GM21515 (cell line): ENCODE measurements around the gene LRBA.

Experiments
- ATAC-seq: cut with Tn5 transposase; IDR thresholded peaks from one replicate; pipeline ENCODE4 v1.9.1; 2021; ENCODE audit not compliant: unreplicated experiment

Gene LRBA

DNA sequence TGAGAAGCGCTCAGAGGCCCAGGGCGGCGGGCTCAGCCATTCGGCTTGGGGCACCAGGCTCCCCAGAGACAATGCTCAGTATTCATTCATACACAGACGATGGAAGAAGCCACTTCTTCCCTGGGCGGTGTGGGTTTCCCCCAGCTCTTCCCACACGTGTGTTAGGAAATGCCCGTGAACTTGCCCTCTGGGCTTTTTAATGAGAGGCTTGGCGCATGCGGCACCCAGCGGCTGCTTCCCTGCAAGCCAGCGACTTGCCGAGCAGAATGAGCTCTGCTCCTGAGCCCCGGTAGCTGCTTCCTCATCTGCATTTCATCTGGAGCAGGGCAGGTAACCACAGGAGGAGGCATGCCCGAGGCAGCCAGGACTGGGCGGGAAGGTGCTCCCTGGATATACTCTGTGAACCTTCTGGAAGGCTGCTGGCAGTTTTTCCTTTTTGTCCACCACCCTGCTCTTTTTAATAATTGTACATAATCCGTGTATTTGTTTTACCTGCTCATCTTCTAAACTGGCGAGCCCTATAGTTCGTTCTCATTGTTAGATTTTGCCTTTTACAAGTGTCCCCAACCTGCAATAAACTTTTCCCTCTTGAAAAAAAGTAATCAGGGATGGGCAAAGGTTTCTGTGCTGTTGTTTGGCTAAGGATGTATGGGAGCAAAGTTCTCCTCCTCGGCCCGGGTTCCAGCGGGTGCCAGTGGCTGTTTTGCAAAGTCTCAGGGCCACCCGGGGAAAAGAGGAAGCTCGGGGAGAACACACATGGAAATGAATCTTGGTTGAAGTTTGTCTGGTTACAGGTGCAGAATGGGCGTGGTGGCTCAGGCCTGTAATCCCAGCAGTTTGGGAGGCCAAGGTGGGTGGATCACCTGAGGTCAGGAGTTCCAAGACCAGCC is 758.0 kb downstream of the LRBA start:
- ATAC-seq: no peak

DNA sequence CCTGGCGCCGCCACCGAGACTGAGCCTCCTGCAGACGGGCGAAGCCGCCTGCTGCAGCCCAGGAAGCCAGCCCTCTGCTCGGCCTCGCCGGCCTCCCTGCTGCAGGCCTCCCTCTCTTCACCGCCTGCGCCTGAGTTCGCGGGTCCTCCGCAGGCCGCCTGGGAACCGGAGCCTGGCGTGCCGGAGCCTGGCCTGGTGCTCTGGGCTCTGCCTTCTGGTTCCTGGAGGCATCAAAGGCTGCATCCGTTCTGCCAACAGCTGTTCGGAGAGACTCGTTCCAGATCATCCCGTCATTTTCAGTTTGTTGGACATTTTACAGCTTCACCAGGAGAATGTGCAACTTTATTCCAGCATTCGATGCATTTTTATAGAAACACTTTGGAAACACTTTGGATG is 758.9 kb downstream of the LRBA start:
- ATAC-seq: no peak

DNA sequence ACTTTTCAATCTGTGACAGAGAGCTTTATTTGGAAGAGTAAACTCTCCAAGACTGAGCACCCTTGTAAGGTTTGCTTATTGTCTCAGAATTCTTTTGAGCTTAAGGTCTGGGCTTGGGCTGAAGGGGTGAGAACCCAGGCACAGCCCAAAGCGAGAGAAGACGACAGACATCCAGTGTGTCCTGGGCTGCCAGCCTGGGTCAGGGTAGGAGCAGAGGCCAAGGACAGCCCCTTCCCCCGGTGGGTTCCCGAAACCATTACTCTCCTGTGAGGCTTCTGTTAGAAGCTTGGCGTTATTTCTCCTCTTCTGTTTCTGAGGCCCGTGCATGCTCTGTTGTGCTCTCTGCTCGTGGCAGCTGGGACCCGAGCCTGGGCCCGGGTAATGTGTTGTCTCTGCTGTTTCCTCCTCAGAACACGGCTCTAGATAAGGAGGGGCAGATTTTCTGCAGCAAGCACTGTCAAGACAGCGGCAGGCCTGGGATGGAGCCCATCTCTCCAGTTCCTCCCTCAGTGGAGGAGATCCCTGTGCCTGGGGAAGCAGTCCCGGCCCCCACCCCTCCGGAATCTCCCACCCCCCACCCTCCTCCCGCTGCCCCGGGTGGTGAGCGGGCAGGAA is 759.4 kb downstream of the LRBA start:
- ATAC-seq: no peak

DNA sequence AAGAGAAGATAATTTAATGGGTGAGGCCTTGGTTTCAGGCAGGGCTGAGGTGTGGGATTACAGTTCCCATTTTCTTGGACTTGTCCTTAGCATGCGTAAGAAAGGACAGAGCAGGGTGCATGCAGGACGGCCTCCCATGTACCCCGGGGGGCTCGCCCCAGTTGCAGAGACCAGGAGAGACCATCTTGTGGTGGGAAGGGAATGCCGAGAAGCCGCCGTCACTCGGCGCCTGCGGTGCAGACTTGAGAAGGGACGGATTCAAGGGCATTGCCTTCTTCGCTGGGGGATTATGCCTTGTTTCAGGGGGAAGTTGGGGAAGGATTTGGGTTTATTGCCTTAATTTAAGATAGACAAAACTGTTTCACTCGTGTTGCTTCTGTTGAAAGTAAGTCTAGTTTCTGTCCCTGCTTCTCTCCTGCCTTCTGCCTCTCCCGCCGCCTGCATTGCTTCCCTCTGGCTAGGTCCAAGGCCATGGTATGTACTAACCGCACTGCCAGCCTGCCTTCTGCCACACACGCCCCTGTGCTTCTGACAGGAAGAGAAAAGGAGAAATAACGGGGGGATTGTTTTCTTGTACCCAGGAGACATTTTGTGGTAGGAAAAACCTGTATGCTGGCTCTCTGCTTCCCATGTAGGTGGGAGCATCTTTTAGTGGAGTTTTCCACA is 761.0 kb downstream of the LRBA start:
- no peak for ATAC-seq

DNA sequence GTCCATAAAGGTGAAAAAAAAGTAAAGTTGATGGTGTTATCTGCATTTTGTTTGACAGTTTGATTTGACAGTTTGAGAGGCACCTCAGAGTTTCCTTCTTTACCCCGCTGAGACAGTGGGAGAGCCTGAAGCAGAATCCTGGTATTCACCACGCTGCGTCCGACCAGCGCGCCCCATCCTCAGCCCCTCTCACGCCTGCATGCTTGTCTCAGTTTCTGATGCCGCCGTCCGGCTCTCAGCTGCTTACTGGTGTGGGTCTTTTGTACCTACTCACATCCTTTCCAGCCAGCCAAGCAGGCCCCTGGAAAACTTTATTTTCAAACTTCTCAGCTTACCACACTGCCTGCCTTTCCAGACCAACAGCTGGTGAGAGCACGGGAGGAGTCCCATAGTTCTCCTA is 761.7 kb downstream of the LRBA start:
- ATAC-seq: no peak

DNA sequence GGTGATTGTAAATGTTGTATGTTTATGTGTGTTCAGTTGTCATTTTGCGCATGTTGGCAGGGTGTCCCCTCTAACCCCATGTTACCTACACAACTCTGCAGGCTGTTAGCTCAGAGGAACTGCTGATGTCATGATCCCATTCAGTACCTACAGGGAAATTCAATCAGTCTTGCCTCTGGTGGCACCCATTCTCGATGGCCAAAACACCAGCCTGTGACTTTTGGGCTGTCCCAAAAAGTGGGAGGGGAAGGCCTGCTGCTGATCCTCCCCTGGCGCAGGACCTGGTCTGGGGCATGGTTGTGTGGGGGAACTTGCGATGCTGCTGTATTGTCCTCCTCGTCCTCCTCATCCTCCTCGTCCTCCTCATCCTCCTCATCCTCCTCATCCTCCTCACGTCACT is 762.3 kb downstream of the LRBA start:
- no peak for ATAC-seq

DNA sequence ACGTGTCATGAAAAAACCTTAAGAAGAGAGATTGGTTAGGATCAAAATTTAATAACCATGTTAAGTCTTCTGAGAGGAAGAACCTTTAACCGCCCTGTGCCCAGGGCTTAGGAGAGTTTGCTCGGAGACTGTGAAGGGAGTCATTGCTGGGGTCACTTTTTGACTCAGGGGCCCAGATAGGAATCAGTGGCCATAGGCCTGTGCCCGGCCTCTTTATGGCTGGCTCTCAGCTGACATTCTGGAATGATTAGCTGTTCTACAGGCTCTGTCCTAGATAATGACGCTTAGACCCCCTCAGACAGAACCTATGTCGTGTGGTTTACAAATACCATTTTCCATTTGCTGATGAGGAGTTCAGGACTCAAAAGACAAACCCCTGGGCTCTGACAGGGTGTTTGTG is 762.8 kb downstream of the LRBA start:
- no peak for ATAC-seq

DNA sequence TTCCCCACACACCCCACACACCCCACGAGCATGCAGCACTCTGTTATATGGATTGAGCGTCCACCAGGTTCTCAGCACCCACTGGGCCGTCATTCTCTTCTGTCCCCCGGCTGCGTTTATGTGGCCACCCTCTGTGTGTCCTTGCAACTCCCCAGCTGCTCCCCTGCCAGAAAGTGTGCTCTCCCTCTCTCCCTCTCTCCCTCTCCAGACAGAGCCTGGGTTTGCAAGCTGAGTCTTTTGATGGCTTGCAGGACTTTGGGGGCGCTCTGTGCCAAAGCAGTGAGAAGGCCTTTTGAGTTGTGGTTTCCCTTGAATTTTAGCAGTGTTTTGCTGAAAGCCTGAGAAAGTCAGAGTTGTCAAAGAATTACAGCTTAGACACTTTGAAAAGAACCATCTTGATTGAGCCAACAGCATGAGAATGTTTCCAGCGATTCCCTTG is 763.3 kb downstream of the LRBA start:
- ATAC-seq: no peak

DNA sequence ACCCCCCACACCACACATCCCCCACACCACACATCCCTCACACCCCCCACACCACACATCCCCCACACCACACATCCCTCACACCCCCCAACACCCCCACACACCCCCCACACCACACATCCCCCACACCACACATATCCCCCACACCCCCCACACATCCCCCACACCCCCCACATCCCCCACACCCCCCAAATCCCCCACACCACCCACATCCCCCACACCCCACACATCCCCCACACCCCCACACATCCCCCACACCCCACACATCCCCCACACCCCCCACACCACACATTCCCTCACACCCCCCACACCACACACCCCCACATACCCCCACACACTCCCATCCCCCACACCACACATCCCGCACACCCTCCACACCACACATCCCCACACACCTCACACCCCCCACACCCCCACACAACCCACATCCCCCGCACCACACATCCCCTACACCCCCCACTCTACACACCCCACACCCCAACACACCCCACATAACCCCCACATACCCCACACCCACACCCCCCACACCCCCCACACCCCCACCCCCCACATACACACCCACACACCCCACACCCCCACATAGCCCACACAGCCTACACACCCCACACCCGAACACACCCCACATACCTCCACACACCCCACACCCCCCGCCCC is 764.0 kb downstream of the LRBA start:
- no peak for ATAC-seq

DNA sequence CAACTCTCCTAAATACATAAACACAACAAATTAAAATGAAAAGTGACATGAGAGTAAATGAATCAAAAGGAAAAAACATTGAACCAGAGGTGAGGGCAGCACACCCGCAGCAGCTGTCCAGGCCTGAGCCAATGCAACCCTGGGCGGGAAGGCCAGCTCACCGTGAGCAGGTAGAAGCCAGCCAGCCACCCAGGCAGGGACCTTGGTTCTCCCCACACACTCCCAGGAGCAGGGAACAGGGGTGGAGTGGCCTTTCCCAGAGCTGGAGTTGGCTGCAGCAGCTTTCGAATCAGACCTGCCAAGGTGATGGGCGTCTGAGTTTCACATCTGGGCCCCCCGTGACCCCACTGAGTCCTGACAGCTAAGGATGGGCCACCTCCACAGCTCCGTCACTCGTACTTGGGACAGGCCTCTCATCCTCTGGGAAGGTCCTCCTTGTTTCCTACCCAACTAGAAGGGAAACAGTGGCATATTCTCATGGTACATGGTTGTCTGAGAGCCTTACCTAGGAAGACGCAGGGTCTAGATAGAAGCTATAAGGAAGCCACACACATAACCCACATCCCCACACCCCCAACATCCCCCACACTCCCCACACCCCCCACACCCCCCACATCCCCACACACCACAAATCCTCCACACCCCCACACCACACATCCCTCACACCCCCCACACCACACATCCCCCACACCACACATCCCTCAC is 764.6 kb downstream of the LRBA start:
- ATAC-seq: no peak

DNA sequence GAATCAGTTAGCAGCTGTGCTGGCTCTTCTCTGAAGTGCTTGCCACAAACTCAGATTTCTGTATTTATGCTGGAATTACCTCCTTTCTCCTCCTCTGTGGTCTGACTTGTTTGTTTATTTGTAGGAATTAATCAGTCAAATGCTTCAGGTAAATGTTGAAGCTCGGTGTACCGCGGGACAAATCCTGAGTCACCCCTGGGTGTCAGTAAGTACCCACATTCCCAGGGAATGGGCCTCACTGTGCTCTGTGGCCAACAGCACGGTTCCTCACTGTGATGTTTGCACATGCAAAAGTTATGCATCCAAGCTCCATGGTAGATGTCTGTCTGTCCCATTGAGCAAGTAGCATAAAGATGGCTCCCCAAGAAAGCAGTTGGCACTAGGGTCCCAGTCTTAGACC is 766.9 kb downstream of the LRBA start:
- no peak for ATAC-seq

DNA sequence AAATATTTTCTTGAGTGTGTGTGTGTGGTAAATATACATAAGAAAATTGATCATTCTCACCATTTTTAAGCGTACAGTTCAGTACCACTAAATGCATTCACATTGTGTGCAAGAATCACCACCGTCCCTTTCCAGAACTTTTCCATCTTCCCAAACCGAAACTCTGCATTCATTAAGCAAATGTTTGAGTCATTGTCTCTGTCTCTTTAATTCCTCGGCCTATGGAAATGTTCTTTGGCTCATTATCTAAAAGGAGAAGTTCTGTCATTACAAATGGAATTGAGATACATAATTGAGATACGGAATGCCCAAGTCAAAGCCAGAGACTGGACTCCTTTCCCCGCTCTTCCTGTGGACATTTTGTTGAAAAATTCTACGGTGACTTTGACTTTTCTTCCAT is 767.9 kb downstream of the LRBA start:
- no peak for ATAC-seq

DNA sequence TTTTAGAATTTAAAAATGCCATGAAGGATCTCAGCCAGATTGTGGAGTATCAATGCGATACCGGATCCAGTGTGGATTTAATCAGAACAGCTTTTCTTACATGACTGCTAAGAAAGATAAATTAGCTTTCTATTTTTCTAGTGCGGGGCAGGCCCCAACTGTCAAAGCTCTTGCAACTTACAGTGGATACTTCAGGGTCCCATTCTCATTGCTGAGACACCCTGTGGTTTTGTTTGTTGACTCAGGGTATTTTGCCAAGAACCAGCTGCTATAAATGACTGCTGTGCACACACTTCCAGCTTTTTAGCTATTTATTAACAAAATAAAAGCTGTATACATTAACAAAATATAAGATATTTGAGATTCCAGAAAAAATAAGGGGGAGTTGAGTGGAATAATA is 770.5 kb downstream of the LRBA start:
- no peak for ATAC-seq

DNA sequence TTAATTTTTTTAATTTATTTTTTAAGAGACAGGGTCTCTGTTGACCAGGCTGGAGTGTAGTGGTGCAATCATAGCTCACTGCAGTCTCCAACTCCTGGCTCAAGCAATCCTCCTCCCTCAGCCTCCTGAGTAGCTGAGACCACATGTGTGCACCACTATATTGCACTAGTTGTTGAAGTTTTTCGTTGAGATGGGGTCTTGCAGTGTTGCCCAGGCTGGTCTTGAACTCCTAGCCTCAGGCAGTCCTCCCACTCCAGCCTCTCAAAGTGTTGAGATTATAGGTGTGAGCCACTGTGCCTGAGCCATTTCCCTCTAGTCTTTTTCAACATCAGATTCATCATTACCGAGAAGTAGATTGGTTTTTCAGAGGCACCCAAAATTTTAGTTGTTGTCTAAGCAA is 771.2 kb downstream of the LRBA start:
- no peak for ATAC-seq

DNA sequence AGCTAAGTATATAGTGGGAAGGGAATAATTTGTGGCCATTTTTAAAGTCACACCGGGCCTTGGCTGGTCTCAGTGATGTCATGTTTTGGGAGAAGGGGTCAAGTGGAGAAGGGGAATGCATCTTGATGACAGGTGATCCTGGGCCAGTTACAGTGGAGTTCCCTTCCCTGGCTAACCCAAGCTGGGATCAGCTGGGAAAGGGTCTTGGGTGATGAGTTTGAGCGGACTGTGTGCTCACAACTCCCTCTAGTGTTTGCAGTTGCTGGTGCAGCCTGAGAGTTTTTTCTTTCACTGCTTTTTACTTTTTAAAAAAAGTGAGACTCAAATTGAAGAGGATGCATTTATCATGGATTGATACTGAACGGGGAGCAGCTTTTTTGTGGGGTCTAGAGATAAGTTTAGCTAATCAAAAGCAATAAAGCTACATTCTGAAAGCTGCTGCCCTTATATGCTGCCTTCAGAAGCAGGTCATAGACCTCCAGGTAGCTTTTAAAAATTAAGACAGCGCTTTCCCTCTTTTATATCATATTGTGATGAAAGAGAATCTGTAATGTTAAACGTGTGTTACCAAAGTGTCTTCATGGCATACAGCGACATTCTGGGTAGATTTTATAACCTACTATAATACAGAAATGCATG is 772.1 kb downstream of the LRBA start:
- no peak for ATAC-seq

DNA sequence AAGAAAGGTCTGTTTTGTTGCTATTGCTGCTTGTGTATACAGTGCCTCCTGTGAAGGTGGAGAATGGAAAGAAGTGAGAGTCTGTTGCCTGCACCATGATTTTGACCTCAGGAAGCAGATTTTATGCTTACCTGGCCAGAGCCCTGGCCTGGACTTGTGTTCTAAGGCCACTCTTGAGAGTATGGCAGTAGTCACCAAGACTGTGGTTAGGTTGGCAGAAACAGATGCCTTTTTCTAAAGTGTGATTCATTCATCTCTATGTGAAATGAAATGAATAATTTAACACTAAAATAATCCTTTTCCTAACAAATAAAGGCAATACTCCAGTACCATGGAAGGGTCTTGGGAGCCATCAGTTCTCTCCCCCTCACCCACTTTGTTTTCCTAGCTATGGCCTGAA is 775.1 kb downstream of the LRBA start:
- ATAC-seq: no peak

DNA sequence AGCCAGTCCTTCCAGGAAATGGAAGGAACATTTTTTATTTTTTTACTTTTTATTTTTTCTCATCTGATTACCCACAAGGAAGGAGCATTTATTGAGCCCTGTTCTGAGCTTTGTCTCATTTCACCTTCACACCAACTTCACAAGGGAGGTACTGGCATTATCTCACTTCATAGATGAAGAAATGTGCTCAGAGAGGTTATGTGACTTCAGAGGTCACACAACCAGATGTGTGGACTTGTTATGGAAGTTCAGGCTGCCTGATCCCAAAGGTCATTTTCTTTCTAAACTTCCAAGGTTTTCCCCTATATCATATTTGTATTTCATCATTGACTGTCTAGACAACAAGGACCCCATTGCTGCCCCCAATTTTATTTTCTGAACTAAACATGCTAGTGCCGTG is 776.5 kb downstream of the LRBA start:
- no peak for ATAC-seq

DNA sequence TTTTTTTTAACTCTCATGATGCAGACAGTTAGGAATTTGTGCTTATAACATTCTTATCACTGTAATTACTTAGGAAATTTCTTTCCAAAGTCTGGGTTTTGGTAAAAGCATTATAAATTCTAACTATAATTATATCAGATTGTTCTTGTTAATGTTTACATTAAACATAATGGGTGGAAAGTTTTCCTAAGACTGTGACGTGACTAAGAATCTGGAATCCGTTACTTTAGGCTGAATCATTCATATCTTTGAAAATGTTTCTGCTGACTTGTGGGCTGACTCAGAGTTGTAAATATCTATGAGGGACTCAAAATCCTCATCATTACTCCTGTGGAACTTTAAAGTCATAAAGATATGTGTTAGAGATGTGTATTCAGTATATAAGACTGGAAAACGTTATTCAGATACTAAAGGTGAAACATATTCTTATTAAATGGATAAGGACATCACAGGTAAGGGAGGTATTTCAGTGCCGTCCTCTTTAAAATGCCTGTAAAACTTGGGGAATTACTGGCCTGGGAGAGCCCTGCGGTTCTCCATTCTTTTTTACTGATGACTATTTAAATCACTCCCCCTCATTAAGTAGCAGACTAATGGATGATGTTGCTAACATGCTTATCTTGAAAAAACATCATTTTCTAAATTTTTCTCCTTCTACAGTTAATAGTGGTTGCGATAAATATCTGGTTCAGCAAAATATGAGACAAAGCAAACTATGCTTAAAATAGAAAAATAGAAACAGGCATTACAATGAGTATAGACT is 777.8 kb downstream of the LRBA start:
- ATAC-seq: no peak

DNA sequence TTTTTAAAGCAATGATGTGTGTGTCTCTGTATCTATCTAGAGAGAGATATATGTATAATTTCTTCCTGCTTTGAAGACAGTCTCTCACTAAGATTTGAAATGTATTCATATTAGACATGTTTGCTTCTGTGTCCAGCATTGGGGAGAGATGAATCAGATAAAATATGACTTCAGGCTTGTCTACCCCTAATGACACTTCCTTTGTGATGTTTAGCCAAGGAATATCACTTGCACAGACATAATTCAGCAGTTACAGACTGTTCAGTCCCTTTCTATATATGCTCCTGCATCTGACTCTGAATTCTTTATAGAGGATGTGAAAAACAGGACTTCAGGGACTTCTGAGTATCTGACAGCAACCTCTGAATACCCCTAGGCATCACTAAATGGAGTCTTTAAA is 778.5 kb downstream of the LRBA start:
- ATAC-seq: no peak

DNA sequence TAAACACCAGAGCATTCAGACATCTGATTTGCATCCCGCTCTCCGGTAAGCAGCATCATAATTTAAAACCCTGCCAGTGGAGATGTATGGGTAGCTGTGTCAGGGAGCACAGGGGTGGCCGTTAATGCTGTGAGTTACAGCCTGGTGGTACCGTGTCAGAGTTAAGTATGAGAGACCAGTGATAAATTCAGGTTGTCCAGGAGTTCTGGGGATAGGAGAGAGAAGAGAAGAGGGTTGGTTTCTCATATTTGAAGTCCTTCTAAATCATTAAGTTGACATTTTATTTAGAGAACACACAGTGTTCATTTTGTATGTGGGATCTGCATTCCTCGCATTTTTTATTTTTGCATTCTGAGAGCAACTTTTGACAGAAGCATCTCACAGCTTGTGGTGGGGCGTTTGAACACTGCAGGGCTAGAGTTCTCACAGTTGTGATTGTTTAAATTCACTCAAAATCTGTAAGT is 779.2 kb downstream of the LRBA start:
- ATAC-seq: no peak
